Activated CD4-positive, alpha-beta T cell treated with anti-CD3 and anti-CD28 coated beads, Interleukin-2, Interleukin-6, amounts not matched to agents 100 ng/mL and 50 ng/mL, durations not matched to agents 16 hours and 8 hours (primary cell): ENCODE data around the gene MIPEP.
A peak's percentile ranks its signal among the peaks of the same experiment; 100 is the strongest.

Experiments
- DNase-seq: peaks from one replicate; pipeline ENCODE4 v3.0.0-alpha.2; 2020

The MIPEP gene

DNA sequence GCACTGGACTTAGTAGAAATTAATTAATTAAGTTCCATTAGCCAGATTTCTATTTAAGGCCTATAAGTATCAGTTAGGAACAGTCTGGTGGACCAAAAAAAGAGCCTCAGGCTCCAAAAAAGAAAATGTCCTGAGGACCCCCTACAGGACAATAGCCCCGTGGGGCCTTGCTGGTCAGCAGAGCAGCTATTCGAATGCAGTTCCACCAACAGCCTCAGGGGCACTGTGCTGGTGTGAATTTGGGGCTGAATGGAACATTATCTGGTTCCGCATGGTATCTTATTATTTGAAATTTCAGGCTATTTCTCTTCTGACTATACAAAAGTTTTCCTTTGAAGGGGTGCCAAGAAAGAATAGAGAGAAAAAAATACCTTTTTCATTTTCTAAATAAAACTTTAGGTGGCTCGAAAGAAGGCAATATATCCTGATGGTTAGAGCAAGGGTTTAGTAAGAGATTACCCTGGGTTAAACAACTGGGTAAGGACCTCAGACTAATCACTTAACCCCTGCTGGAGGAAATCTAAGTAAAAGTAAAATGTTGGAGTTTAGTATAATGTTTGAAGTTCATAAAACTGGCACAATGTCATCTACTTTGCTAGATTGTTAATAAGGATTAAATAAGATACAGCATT, 147.2 kb downstream of the MIPEP start:
- DNase-seq = no peak

DNA sequence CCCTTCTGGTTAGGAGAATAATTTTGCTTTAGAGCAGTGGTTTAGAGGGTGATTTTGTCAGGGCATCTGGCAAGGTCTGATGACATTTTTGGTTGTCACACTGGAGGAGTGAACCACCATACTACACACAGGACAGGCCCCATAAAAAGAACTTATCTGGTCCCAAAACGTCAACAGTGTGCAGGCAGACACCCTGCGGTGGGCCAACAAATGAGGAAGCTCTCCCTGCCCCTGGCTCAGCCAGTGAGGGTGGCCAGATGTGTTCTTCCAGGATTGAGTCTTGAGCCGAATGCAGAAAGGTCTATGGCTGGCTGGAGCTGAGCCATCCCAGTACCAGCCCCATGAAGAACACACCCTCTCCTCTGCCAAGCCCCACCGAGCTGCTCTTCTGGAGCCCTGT, 149.2 kb downstream of the MIPEP start:
- no peak for DNase-seq

DNA sequence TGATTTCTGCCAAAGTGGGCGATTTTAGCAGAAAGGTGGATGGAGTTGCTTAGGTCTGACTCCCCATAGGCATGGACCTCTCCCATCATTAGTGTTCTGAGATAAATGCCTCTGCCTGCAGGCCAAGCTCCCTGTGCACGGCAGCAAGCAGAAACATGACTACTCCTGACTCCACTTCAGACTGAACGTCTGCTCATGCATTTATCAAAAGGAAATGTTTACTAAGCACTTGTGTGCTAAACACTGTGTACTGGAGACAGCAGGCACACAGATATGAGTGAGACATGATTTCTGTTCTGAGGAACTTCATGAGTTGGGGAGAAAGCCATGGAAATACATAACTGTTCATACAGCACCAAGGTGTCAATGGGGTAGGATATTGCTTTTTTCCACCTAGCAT, 149.6 kb downstream of the MIPEP start:
- DNase-seq = no peak

DNA sequence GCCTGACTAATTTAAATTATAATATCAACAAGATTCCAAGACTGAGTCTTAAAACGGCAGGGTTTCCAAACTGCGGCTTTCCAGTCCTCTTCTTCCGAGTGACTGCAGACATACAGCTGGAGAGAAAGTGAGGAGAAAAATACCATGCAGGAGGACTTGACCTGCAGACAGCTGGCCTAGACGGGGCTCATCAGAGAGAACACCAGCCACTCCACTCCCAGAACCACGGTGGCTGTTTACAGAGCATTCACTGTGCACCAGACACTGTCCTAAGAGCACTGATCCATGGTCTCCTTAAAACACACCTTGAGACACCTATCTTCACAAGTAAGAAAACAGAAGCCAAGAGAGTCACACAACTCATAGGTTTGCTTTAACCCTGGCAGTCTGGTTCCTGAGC, 152.7 kb downstream of the MIPEP start:
- DNase-seq = no peak

DNA sequence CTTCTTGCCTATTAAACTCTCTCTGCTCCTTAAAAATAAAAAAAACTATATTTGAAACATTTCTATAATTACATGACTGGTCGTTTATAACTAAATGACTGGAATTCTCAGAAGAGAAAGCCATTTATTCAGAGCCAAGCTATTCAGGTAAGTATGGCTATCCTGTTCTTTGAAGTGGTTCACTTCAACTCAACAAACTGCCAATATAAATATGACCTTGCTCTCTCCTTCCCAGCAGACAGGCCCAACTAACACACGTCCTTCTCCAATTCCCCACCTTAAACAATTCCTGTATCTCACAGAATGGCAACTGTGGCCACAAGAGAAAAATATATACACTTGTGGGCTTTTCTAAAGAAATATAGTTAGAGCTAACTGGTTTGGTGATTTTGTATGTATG, 153.9 kb downstream of the MIPEP start:
- DNase-seq = no peak

DNA sequence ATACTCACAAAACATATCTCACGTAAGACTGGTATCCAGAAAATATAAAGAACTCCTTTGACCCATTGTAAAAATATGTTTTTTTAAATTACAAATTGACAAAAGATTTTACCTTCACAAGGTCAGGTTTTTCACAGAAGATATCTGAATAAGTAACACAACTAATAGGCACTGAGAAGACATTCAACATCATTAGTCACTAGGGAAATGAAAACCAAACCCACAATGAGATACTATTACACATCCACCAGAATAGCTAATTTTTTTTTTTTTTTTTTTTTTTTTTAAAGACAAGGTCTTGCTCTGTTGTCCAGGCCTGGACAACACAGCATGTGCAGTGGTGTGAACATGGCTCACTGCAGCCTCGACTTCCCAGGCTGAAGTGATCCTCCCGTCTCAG, 157.5 kb downstream of the MIPEP start:
- no peak for DNase-seq

DNA sequence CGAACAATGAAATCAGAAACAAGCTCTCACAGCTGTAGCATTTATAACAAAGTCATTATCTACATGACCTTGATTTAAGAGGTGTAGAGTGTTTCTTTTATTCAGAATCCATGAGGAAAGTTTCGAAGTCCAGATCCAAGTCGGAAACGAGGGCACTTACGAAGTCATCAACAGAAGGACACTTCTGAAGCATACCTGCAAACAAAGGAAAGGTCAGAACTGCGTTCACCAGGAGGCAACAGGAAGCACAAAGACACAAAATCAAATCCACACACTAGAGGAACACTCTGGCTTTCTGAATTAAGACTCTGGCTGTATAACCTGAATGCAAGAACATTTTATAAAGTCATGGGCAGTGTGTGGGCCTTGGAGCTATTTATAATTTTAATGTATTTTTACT, 158.9 kb downstream of the MIPEP start:
- DNase-seq = no peak

DNA sequence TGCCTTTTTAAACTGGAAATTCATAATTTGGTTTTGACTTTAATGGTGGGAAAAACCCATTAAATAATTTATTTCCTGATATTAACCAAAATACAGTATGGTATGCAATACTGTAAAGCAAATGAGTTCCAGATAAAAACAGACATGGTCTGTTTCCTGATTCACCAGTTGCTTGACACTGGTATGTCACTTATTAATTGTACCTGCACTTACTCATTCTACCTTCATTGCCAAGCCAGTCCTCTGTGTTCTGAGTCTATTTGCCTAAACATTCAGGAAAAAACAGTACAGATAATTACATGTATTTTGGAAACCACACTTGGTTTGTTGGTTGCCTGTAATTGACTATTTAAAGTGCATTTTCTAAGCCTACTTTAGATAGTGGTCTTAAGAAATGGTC, 159.7 kb downstream of the MIPEP start:
- no peak for DNase-seq

DNA sequence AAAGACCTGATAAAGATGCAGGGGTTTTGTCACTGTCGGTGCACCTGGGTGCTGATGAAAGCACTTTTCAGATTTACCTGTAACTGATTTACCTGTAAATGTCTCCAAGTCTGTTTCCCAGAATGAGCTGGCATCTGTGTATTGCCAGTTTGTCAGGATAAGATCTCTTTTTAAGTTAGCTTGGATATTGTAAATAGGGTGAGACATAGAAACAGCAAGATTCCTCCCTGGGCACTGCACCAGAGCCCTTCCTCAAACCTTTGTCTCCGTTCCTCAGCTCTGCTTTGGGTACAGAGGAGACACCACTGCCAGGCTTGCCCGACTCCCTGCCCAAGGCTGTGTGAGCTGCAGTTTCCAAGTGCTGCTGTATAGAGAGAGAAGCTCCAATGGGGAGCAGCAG, 160.4 kb downstream of the MIPEP start:
- DNase-seq = no peak

DNA sequence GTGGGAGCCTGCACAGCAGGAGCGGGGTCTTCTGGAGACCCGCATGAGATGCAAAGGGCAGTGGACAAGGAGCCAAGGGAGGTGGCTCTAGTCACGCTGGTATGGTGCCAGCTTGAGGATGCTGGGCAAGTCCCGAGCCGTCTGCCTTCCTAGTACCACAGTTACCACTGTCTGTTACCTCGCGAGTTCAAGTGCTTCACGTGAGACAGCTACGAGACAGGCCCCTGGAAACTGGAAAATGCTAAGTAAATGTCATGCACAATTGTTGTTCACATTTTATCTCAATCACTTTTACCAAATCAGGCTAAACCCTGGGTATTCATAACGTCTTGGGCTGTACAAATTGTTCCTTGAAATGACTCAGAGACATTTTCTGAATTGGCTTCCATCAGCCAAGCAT, 163.3 kb downstream of the MIPEP start:
- no peak for DNase-seq

DNA sequence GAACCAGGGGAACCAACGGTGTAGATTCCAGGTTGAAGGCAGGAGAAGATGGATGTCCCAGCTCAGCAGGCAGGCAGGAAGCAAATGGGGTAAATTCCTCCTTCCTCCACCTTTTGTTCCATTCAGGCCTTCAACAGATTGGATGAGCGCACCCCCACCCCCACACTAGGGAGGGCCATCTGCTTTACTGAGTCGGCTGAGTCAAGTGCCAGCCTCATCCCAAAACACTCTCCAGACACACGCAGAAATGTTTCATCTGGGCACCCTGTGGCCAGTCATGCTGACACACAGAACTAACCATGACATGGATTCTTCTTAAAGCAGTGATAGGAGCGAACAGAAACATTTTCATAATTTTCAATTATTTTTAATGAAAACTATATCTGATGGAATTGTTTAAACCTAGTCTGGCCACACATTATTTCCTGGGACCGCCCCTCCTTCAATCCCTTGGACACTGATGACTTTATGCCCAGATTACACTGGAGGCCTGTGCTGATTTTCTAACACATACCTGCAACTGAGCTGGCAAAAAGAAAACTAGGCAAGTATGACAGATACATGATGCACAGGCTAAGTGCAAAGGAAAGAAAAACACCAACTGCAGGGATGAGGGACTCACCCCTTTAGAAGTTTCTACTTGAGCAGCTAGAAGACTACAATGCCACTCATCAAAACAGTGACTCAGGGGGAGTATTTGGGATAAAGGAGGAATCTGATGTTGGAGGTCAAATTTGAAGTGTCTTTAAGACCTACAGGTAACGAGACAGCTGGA, 164.8 kb downstream of the MIPEP start:
- DNase-seq = no peak

DNA sequence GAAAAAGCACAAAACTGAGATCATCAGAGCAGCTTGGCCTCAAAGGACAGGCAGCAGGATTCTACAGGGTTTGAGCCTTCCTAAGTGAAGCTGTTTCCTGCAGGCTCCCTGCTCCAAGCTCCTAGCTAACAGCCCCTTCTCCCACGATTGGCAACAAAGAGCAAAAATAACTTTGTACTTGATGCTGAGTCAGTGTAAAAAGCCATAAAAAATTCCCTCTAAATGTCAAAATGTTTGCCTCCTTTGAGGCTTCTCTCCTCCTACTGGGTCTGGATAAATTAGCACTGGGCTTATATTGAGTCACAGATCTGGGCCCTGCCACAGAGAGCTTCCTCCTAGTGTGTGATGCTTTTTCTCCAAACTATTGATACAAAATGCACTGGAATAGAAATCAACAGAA, 165.7 kb downstream of the MIPEP start:
- no peak for DNase-seq

DNA sequence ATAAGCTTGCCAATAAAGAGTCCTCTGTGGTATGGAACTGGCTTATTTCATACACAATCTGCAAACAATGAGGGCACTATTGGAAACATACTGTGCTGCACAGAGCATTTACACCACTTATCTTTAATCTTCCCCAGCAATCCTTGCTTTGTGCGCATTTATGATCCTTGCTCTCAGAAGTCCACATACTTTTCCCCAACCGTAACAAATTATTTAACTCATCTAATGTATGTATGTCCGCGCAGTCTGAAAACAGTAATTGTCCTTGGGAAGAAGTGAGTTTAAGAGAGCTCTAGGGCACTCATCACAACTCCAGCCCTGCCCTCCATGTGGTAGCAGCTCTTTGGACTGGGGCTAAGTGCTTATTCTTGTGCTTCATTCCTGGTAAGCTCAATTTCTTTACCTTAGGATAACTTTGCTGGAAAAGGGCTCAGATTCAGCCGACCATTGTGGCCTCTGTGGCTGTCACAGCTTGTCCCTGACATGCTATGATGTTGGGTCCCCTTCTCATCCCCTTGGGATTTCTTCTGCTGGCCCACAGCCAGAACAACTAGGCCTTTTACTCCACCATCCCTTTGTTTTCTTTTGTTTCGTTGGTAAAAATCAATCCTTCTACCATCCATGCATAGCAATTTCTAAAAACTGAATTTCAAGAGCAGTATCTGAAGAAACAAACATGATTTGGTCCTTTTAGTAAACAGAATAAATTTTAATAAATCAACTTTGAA, 166.3 kb downstream of the MIPEP start:
- no peak for DNase-seq

DNA sequence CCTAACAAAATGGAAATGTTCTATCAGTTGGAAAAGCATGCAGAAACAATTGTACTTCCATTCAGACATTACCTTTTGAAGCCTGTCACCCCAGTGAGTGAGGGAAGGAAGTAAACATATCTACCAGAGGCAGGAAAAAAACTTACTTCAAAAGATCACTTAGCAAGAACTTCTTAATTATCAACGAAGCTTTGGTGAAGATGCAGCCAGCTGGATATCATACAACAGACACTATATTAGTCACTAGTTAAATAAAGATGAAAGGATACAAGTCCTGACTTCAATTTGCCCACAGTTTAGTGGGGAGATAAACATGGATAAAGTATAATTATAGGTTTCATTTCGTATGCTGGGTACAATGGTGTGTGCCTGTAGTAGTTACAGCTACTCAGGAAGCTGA, 170.2 kb downstream of the MIPEP start:
- DNase-seq = no peak

DNA sequence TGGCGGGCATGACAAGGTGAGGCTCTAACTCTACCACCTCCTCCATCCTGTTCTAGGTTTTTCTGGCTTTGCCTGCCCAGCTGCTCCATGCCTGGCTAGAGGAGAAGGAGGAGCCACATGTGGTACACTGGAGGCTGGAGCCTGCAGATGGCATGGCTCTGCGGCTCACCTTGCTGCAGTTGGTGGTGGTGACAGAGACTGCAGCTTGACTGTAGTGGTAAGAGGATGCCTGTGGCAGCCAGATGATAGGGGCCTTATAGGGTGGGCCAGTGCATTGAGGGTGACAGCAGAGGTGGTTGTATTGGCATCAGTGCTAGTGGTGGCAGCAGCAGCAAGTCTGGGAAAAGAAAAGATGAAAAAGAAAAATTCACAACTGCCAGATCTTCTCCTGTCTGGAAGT, 172.8 kb downstream of the MIPEP start:
- no peak for DNase-seq

DNA sequence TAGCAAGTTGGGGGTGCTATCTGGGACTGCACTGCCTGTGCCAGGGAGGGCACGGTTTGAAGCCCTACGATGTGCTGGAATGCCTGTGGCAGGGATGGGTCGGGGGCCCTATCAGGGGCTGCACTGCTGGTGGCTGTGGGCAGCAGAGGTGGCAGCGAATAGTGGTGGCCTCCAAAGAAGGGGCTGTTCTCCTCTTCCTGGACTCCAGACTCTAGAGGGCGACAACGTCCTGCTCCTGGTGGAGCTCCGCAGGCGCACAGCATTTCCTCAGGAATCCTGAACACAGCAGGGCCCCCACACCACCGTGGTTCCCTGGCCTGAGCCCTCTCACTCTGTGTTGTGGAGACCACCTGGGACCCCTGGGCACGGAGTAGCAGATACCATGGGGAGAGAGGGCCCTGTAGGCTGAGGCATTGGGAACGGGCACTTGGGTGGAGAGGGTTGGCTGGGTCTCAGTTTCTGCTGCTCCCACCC, 173.4 kb downstream of the MIPEP start:
- DNase-seq = peak; percentile 45

DNA sequence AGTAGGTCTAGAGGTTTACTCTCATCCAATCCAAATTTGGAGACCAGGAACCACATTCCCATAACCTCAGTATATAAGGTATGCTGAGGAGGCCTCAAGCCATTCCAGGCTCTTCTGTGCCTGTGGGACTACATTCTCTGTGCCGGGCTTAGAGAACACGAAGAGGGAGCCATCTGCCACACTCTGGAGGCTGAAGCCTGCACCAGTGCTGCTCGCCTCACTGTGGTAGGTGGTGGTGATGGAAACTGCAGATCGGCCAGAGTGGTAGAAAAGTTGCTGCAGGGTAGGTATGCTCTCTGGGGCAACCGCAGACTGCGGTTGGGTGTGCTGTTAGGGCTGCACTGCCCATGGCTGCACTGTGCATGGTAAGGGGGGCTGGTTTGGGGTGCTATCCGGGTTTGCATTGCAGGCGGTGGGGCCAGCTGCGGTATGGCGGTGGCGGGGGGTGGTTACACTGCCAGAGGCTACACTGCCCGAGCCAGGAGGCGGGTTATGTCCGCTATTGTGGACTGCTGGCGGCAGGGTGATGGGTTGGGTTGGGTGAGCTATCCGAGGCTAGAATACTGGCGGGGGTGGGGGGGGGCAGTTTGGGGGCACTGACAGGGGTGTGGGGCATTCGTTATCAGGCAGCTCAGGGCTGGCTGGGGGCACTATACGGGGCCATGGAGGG, 174.0 kb downstream of the MIPEP start:
- DNase-seq = no peak

DNA sequence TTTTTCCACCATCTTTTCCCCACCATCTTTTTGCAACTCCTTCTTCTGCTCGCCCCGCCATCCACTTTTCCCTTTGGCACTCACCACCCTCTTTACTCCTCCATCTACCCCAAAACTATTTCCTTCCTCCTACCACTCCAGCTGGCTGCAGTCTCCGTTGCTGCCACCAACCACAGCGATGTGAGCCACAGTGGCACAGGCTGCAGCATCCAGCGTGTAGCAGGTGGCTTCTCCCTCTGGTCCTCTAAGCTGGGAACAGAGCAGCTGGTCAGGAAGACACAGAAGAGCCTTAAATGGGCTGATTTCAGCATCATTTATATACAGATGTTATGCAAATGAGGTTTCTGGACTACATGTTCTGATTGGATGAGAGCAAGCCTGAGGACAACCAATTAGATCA, 174.5 kb downstream of the MIPEP start:
- no peak for DNase-seq

DNA sequence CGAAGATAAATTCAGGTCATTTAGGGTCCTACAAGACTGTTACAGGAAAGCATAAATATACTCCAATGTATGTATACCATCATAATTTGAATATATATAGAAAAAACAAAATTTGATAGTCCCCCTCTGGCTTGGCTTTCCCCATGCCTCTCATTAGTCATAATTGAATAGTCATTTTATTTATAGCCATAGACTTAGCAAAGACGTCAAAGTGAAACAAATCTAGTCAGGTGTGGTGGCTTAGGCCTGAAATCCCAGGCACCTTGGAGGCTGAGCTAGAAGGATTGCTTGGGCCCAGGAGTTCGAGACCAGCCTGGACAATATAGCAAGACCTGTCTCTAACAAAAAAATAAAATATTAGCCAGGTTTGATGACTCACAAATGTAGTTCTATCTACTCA, 177.8 kb downstream of the MIPEP start:
- DNase-seq = no peak

DNA sequence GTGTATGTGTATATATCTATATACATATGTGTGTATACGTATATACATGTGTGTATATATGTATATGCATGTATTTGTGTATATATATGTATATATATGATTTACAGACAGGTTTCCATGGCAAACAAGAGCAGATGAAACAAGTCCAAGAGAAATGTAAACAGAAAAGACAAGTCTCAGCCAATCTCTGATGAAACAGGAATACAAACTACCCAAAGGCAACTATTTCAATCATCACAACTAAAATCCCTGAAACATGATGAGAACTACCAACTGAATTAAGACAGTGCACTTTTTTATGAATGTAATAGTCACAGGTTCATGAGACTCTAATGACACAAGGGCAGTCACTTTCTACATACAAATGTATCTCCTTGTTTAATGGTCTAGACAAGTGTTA, 178.8 kb downstream of the MIPEP start:
- no peak for DNase-seq

DNA sequence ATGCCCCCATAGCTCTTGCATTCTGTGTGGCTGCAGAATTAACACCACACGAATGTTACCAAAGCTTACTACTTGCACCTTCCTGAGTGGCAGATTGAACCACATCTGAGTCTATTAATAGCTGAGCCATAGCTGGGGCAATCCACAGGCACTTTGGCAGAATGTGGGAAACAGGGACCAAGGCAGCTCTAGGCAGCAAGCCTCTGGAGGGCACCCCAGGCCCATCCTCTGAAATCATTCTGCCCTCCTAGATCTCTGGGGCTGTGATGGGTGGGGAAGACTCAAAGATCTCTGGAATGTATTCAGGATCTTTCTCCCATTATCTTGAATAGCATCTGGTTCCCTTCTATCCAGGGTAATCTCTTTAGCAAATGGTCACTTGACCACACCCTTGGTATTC, 179.7 kb downstream of the MIPEP start:
- DNase-seq = no peak

DNA sequence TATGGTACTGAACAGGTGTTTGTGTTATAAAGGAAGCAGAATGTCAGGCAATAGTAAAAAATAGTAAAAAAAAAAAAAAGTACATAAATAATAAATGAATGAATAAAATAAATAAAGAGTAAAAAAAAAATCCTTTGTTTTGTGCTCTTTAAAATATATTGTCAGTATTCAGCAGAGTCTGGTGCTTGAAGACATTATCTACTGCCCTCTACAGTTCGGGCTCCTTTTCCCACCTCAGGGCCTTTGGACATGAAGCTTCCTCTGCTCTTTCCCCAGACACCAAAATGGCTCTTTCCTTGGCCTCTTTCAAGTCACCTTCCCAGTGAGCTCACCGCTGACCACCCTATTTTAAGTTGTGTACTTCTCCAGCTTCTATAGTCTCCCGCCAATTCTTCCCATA, 181.5 kb downstream of the MIPEP start:
- DNase-seq = peak; percentile 27

DNA sequence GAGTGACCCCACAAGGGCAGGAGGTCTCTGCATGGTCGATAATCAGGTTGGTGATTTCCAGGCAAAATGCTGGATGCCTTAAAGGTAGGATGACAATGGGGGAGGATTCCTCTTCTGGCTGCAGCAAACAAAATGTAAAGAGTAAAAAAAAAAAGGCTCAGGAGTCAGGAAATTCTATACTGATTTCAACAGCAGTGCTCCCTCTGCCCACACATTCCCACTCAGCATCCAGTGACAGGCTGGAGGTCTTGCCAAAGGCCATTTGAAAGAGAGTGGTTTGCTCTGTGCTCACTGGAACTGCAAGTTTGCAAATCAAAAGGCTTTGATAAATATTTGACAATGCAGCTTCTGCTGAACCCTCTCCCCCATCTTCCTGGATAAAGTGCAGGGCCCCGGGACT, 183.6 kb downstream of the MIPEP start:
- DNase-seq = no peak
